ENCODE results near the gene PHOX2B. TPM values are rescaled to one million over a fixed set of nuclear protein-coding genes. Genes with fewer than 3 reads are reported as not detected.
A peak's percentile ranks its signal among the peaks of the same experiment; 100 is the strongest.

PHOX2B gene
- total RNA-seq, 1 donor from 2014 or later: not detected

DNA sequence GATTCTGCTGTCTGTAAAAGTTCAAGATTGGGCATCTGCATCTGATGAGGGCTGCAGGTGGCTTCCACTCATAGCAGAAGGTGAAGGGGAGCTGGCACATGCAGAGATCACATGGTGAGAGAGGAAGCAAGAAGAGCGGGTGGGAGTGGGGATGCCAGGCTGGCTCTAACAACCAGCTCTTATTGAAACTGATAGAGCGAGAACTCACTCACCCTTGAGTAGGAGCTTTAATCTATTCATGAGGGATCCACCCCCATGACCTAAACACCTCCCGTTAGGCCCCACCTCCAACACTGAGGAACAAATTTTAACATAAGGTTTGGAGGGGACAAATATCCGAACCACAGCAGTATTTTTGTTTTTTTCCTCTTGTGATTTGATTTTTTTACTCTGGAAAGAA, 45.8 kb downstream of the PHOX2B start:
- DNase-seq (no peak), ATAC-seq (no peak)
- no peak for TF ChIP-seq CTCF (IDR thresholded peaks at IDR 0.05)
- Histone ChIP-seq H3K4me3 (no peak overlapping the region), H3K9me3 (no peaks in the 10 kb centered on the region), H3K4me1 (no peaks in the 10 kb centered on the region), H3K27ac (no peak overlapping the region), H3K36me3 (peaks cover 11% of the 10 kb centered on the region), H3K27me3 (no peaks in the 10 kb centered on the region)
- intact Hi-C loops (cut with DNase I): no loop called here

GRCh38 chr4:41701983-41702382, 46.5 kb downstream of the PHOX2B start:
- intact Hi-C loops (cut with DNase I): no loop called here
- no peaks in the 10 kb centered on the region for H3K4me1 ChIP-seq
- H3K27ac ChIP-seq: no peak overlapping the region
- ATAC-seq (no peak), DNase-seq (no peak)
- H3K9me3 ChIP-seq: no peaks in the 10 kb centered on the region
- no peak for TF ChIP-seq CTCF (IDR thresholded peaks at IDR 0.05)
- H3K27me3 ChIP-seq: no peaks in the 10 kb centered on the region
- no peak overlapping the region for H3K4me3 ChIP-seq
- H3K36me3 ChIP-seq: peaks cover 11% of the 10 kb centered on the region

DNA sequence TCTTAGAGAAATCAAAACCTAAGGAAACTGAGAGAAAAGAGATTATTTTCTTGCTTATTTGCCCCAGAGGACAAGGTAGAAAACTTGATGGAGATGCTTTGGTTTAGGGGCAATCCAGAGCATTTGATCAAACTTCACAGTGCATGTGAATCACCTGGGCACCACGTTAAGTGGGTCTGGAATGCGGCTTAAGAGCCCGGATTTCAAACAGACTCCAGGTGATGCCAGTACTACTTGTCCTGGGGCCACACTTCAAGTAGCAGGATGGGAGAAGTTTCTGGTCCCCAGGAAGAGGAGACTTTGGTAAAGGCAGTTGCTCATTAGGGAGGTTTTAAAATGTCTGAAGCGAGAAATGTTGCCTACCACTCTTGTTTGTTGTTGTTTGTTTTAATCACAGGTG, 51.8 kb downstream of the PHOX2B start:
- H3K9me3 ChIP-seq: no peaks in the 10 kb centered on the region
- no peak overlapping the region for H3K4me3 ChIP-seq
- no peak for TF ChIP-seq CTCF (IDR thresholded peaks at IDR 0.05)
- no peaks in the 10 kb centered on the region for H3K4me1 ChIP-seq
- intact Hi-C loops (cut with DNase I): loop anchor here (10.0 kb wide), 1 partner anchor 188 kb away; no protein-coding TSS in a partner anchor
- ATAC-seq (peak; percentile 86), DNase-seq (no peak)
- peaks cover 35% of the 10 kb centered on the region for H3K36me3 ChIP-seq
- H3K27ac ChIP-seq: no peak overlapping the region
- no peaks in the 10 kb centered on the region for H3K27me3 ChIP-seq

GRCh38 chr4:41696131-41696530, 52.4 kb downstream of the PHOX2B start:
- no peak for TF ChIP-seq CTCF (IDR thresholded peaks at IDR 0.05)
- no peak overlapping the region for H3K27ac ChIP-seq
- no peak for ATAC-seq
- no peaks in the 10 kb centered on the region for H3K9me3 ChIP-seq
- intact Hi-C loops (cut with DNase I): loop anchor here (10.0 kb wide), 1 partner anchor 189 kb away; no protein-coding TSS in a partner anchor
- H3K4me1 ChIP-seq: no peaks in the 10 kb centered on the region
- peaks cover 42% of the 10 kb centered on the region for H3K36me3 ChIP-seq
- no peak for DNase-seq
- H3K27me3 ChIP-seq: no peaks in the 10 kb centered on the region
- no peak overlapping the region for H3K4me3 ChIP-seq

Other genes starting within 250 kb of the PHOX2B start
- gene LIMCH1, start 210.6 kb downstream of the PHOX2B start, total RNA-seq: 369 TPM
- gene TMEM33, start 186.7 kb upstream of the PHOX2B start, total RNA-seq: 71.3 TPM
- 0.38 TPM for gene DCAF4L1, start 233.0 kb upstream of the PHOX2B start, total RNA-seq
- 42.5 TPM for gene SLC30A9, start 241.8 kb upstream of the PHOX2B start, total RNA-seq